AG04450 (cell line): ENCODE data around the gene TMEM256. TPM values are rescaled to one million over a fixed set of nuclear protein-coding genes. Genes with fewer than 3 reads are reported as not detected.

ENCODE experiments used
- CTCF ChIA-PET: fragments of 300-600, 350-600 bp; formaldehyde crosslinking; extraction: SDS; loops from one replicate; lab custom pipeline; 2022; ENCODE audit warnings: antibody characterized with exemption, inconsistent platforms; lab: Charles Lee
- POLR2A ChIA-PET: fragments of 350-600 bp; formaldehyde crosslinking; extraction: SDS; loops from one replicate; lab custom pipeline; 2021; ENCODE audit warnings: antibody characterized with exemption, inconsistent platforms; lab: Yijun Ruan, JAX
- DNase-seq: peaks from one replicate; pipeline ENCODE4 v3.0.0-alpha.2; 2011; ENCODE audit warnings: low read depth, low spot score
- H3K27ac ChIP-seq: one replicate; pipeline ENCODE4 v1.5.1; 2012; ENCODE audit warnings: low read depth, low read length, control low read depth
- H3K27me3 ChIP-seq: one replicate; pipeline ENCODE4 v1.6.0; 2012; ENCODE audit warnings: low read length; ENCODE audit not compliant: control insufficient read depth, insufficient read depth
- H3K4me3 ChIP-seq: 2 replicates; pipeline ENCODE4 v1.5.1; 2011; ENCODE audit warnings: mild to moderate bottlenecking, low read depth, low read length, control low read depth
- H3K9me3 ChIP-seq: 2 replicates; pipeline ENCODE4 v1.5.1; 2012; ENCODE audit warnings: low read length; ENCODE audit not compliant: control insufficient read depth, insufficient read depth
- polyA plus RNA-seq: library from polyadenylated mRNA; depleted of rRNA; stranded (reverse); fragments of >200 nt; gene quantifications from 2 replicates; pipeline ENCODE4 v1.2.3, GENCODE V29; 2011
- TF ChIP-seq, protein P1 (sequence below): IDR thresholded peaks from 2 replicates; pipeline ENCODE4 v1.5.1; 2011; ENCODE audit warnings: low read depth, low read length, control low read depth, inconsistent platforms

The TMEM256 gene
- polyA plus RNA-seq, 1 experiment, result 83.8 TPM

DNA sequence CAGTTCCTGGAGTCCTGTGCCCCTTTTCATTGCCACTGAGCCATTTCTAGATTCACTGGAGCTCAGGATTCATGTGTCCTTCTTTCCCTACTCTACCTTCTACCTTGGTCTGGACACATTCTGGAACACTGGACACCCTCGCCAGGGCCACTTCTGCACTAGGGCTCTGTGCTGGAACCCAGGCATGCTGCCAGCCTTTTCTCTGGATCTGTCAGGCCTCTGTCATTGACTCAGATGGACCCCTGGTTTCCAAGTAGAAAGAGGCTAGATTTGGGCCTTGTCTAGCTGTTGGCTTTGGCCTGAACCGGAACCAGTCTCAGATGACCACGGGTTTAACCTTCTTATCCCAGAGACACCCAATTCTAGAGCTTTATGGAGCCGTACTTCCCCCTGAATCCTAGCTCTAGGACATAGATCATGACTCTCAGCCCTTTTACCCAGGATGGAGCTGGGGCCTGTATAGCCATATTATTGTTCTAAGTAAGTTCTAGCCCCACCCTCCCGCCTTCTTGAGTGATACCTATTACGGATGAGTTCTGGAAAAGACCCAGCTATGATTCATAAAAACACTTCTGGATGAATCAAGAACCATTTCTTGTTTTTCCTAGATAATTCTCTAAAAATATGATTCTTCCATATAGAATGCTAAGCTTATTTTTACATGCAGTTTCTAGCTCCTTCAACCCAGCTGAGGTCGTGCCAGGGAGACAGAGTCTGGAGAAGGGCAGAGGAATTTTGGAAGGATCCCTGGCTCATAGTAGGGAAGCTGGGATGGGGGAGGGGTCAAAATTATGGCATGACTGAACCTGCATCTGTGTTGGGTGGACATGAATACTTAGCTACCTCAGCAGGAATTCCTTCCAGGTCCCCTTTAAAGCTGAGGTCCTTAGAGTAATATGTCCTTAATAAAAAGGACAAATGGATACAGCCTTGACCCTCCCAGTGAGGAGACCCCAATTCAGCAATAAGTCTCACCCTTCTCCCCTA lies 39.9 kb upstream of the TMEM256 start:
- H3K27ac ChIP-seq, result no peak overlapping the region

DNA sequence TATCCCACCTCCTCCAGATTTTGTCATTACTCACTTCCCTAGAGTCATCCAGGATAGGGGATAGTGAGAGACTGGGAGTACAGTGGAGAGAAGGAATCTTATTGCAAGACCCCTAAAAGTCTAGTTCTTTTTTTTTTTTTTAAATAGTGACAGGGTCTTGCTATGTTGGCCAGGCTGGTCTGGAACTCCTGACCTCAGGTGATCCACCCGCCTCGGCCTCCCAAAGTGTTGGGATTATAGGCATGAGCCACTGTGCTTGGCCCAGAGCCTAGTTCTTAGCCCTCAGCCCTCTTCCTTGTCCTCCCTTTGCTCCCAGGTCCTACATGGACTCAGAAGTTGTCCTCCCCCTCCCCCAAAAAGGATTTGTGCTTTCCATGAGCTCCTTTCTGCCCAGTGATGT lies 38.2 kb upstream of the TMEM256 start:
- ChIA-PET CTCF (interaction anchor here (1.9 kb wide), 1 partner anchor 118 kb away, joined by 6 read pairs; no protein-coding TSS in a partner anchor), POLR2A (no interaction called here)
- TF ChIP-seq, protein P1, sequence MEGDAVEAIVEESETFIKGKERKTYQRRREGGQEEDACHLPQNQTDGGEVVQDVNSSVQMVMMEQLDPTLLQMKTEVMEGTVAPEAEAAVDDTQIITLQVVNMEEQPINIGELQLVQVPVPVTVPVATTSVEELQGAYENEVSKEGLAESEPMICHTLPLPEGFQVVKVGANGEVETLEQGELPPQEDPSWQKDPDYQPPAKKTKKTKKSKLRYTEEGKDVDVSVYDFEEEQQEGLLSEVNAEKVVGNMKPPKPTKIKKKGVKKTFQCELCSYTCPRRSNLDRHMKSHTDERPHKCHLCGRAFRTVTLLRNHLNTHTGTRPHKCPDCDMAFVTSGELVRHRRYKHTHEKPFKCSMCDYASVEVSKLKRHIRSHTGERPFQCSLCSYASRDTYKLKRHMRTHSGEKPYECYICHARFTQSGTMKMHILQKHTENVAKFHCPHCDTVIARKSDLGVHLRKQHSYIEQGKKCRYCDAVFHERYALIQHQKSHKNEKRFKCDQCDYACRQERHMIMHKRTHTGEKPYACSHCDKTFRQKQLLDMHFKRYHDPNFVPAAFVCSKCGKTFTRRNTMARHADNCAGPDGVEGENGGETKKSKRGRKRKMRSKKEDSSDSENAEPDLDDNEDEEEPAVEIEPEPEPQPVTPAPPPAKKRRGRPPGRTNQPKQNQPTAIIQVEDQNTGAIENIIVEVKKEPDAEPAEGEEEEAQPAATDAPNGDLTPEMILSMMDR, result no peak

More for the DNA sequence above, 39.9 kb upstream of the TMEM256 start:
- Histone ChIP-seq H3K4me3 (no peak overlapping the region), H3K9me3 (no peaks in the 10 kb centered on the region; the same call in 1 of the 2 replicates), H3K27me3 (peaks cover 28% of the 10 kb centered on the region)
- CTCF ChIA-PET, result interaction anchor here (0.6 to 1.9 kb wide), 4 partner anchors 71 to 201 kb away, joined by 3 to 6 read pairs (median 4); partner anchors contain the start of gene GABARAP
- POLR2A ChIA-PET, result interaction anchor here (0.6 to 1.5 kb wide), 5 partner anchors 8 to 40 kb away, joined by 3 to 6 read pairs (median 3); partner anchors contain the start of genes POLR2A and TMEM102
- TF ChIP-seq, protein P1, result no peak
- no peak for DNase-seq

DNA sequence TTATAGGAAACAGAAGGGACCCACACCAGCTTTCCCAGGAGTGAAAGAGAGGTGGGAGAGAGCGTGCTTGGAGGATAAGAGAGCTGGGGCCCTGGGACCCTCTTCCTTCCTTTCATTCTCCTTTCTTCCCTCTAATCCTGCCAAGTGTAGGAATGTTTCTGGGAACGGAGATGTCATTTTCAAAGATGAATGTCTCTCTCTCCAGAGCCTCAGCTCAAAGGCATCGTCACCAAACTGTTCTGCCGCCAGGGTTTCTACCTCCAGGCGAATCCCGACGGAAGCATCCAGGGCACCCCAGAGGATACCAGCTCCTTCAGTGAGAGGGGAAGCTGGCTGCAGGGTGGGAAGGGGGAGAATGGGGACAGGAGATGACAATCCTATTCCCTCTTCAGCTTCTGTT lies 37.4 kb upstream of the TMEM256 start:
- Histone ChIP-seq H3K27me3 (peaks cover 30% of the 10 kb centered on the region), H3K9me3 (no peaks in the 10 kb centered on the region; the same call in 1 of the 2 replicates), H3K27ac (peak overlapping the region; percentile 21), H3K4me3 (no peak overlapping the region)
- POLR2A ChIA-PET, result interaction anchor here (0.6 to 1.0 kb wide), 2 partner anchors 36 kb away, joined by 3 to 4 read pairs; no protein-coding TSS in a partner anchor
- TF ChIP-seq, protein P1, result no peak
- CTCF ChIA-PET, result interaction anchor here (0.6 kb wide), 2 partner anchors 19 to 55 kb away, joined by 4 to 6 read pairs; no protein-coding TSS in a partner anchor
- no peak for DNase-seq

More for the DNA sequence above, 38.2 kb upstream of the TMEM256 start:
- Histone ChIP-seq H3K27me3 (peaks cover 36% of the 10 kb centered on the region), H3K4me3 (no peak overlapping the region), H3K27ac (no peak overlapping the region), H3K9me3 (no peaks in the 10 kb centered on the region; the same call in 1 of the 2 replicates)
- no peak for DNase-seq

DNA sequence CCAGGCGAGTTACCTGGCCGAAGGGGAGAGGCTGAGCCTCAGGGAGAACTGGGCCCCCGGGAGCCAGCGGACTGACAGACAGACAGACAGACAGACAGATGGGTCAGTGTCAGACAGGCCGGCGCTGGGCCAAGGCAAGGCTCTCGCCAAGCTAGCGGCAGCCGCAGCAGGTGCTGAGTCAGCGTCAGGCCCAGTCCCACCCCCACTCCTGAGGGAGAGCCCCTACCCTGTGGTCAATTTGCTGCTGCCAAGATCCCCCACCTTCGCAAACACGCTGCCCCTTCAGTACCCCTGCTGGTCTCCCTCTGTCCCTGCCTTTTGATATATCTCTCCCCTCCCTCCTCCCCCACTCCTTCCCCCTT lies 36.9 kb upstream of the TMEM256 start:
- ChIA-PET CTCF (interaction anchor here (0.6 kb wide), 3 partner anchors 8 to 55 kb away, joined by 3 to 6 read pairs (median 4); no protein-coding TSS in a partner anchor), POLR2A (interaction anchor here (0.6 to 1.0 kb wide), 2 partner anchors 35 to 37 kb away, joined by 3 to 4 read pairs; no protein-coding TSS in a partner anchor)
- peaks cover 4% of the 10 kb centered on the region; the same call in 1 of the 2 replicates for H3K9me3 ChIP-seq
- TF ChIP-seq, protein P1, result no peak
- no peak for DNase-seq
- peaks cover 31% of the 10 kb centered on the region for H3K27me3 ChIP-seq
- H3K27ac ChIP-seq, result no peak overlapping the region
- H3K4me3 ChIP-seq, result peak overlapping the region; percentile 56
